ENCODE data around the gene THBS3.

- TF ChIP-seq TAF1 (IDR thresholded peaks at IDR 0.05; ENCODE audit: low read depth) (no peak), YY1 (IDR thresholded peaks at IDR 0.05; ENCODE audit: low read depth) (no peak), USF1 (IDR thresholded peaks at IDR 0.05) (no peak), TCF12 (IDR thresholded peaks at IDR 0.05; ENCODE audit: low read depth) (no peak)
Observed at GRCh38 chr1:155170806-155171205, 36.9 kb downstream of the THBS3 start.
